ENCODE results near the gene IGF2BP3. TPM values are rescaled to one million over a fixed set of nuclear protein-coding genes. Genes with fewer than 3 reads are reported as not detected.

The IGF2BP3 gene
- total RNA-seq, 1 donor from 2014 or later: not detected

GRCh38 chr7:23469150-23469960, 936 bp downstream of the IGF2BP3 start:
- TF ChIP-seq CTCF (IDR thresholded peaks at IDR 0.05): no peak
- peaks cover 8 to 31% of the 10 kb centered on the region in 2 donors for H3K4me1 ChIP-seq
- H3K4me3 ChIP-seq: peak overlapping the region; percentile 11 to 57
- no peaks in the 10 kb centered on the region for H3K36me3 ChIP-seq
- no peak overlapping the region for H3K27ac ChIP-seq
- H3K9me3 ChIP-seq: no peaks in the 10 kb centered on the region
- peaks cover 49% of the 10 kb centered on the region for H3K27me3 ChIP-seq
- DNase-seq (ENCODE audit: low spot score in 2 of 2): no peak
- intact Hi-C loops (cut with DNase I): no loop called here

GRCh38 chr7:23468526-23469149, 1.7 kb downstream of the IGF2BP3 start:
- no peaks in the 10 kb centered on the region for H3K9me3 ChIP-seq
- no peaks in the 10 kb centered on the region for H3K36me3 ChIP-seq
- intact Hi-C loops (cut with DNase I): no loop called here
- peaks cover 42% of the 10 kb centered on the region for H3K27me3 ChIP-seq
- no peak for TF ChIP-seq CTCF (IDR thresholded peaks at IDR 0.05)
- peaks cover 8 to 27% of the 10 kb centered on the region in 2 donors for H3K4me1 ChIP-seq
- DNase-seq (ENCODE audit: low spot score in 2 of 2): no peak
- H3K4me3 ChIP-seq: peak overlapping the region; percentile 11 to 57
- H3K27ac ChIP-seq: no peak overlapping the region

GRCh38 chr7:23467806-23468525, 2.3 kb downstream of the IGF2BP3 start:
- intact Hi-C loops (cut with DNase I): no loop called here
- peaks cover 35% of the 10 kb centered on the region for H3K27me3 ChIP-seq
- no peak overlapping the region for H3K27ac ChIP-seq
- DNase-seq (ENCODE audit: low spot score in 2 of 2): no peak
- no peak for TF ChIP-seq CTCF (IDR thresholded peaks at IDR 0.05)
- H3K4me3 ChIP-seq: peak overlapping the region; percentile 11 to 30
- H3K4me1 ChIP-seq: peaks cover 8 to 27% of the 10 kb centered on the region in 2 donors
- H3K9me3 ChIP-seq: no peaks in the 10 kb centered on the region
- H3K36me3 ChIP-seq: no peaks in the 10 kb centered on the region

GRCh38 chr7:23467291-23467805, 2.9 kb downstream of the IGF2BP3 start:
- Histone ChIP-seq H3K9me3 (no peaks in the 10 kb centered on the region), H3K27me3 (peaks cover 32% of the 10 kb centered on the region), H3K36me3 (no peaks in the 10 kb centered on the region), H3K4me1 (peaks cover 8 to 27% of the 10 kb centered on the region in 2 donors), H3K4me3 (peak overlapping the region in 1 of 2 donors; percentile 30), H3K27ac (no peak overlapping the region)
- intact Hi-C loops (cut with DNase I): no loop called here
- no peak for TF ChIP-seq CTCF (IDR thresholded peaks at IDR 0.05)
- no peak for DNase-seq (ENCODE audit: low spot score in 2 of 2)

GRCh38 chr7:23462846-23463245, 7.4 kb downstream of the IGF2BP3 start:
- H3K4me3 ChIP-seq: no peak overlapping the region
- H3K9me3 ChIP-seq: no peaks in the 10 kb centered on the region
- peaks cover 0 to under 1% of the 10 kb centered on the region in 2 donors for H3K4me1 ChIP-seq
- intact Hi-C loops (cut with DNase I): loop anchor here (5.0 kb wide), 1 partner anchor 186 kb away; no protein-coding TSS in a partner anchor
- peaks cover 1% of the 10 kb centered on the region for H3K27me3 ChIP-seq
- no peaks in the 10 kb centered on the region for H3K36me3 ChIP-seq
- no peak for TF ChIP-seq CTCF (IDR thresholded peaks at IDR 0.05)
- no peak overlapping the region for H3K27ac ChIP-seq
- DNase-seq (ENCODE audit: low spot score in 2 of 2): no peak

All from ascending aorta (tissue), 2 donors.